OCI-LY1 (cell line): ENCODE measurements around the gene ZNF219.

Experiments used
- H2AFZ ChIP-seq: fragments of 200-600 bp; sonication (generic), shearing (Covaris generic); 2 replicates; pipeline ENCODE4 v1.6.0; 2014; ENCODE audit warnings: antibody characterized with exemption, mild to moderate bottlenecking, low read length
- H3F3A ChIP-seq: fragments of 200-600 bp; sonication (generic), shearing (Covaris generic); 2 replicates; pipeline ENCODE4 v1.6.0; 2014; ENCODE audit warnings: mild to moderate bottlenecking, antibody characterized with exemption, low read length, moderate library complexity; ENCODE audit not compliant: insufficient read depth
- H3K27ac ChIP-seq: fragments of 200-600 bp; sonication (generic); 2 replicates; pipeline ENCODE4 v1.5.1; 2014; ENCODE audit warnings: low read length, mixed run types, mild to moderate bottlenecking, low read depth; ENCODE audit not compliant: poor library complexity, severe bottlenecking
- H3K27me3 ChIP-seq: fragments of 200-600 bp; sonication (generic); 2 replicates; pipeline ENCODE4 v1.6.0; 2014; ENCODE audit warnings: antibody characterized with exemption, mild to moderate bottlenecking, low read length, moderate library complexity; ENCODE audit not compliant: insufficient read depth
- H3K36me3 ChIP-seq: fragments of 200-600 bp; sonication (generic); 2 replicates; pipeline ENCODE4 v1.6.1; 2014; ENCODE audit warnings: mild to moderate bottlenecking, antibody characterized with exemption, low read length, moderate library complexity, mixed read lengths; ENCODE audit not compliant: insufficient read depth
- H3K4me1 ChIP-seq: fragments of 200-600 bp; sonication (generic); 2 replicates; pipeline ENCODE4 v1.5.1; 2014; ENCODE audit warnings: mild to moderate bottlenecking, low read length, moderate library complexity; ENCODE audit not compliant: insufficient read depth, severe bottlenecking
- H3K4me2 ChIP-seq: fragments of 200-600 bp; sonication (generic), shearing (Covaris generic); 2 replicates; pipeline ENCODE4 v1.6.1; 2014; ENCODE audit warnings: low read length
- H3K4me3 ChIP-seq: fragments of 200-600 bp; sonication (generic); 2 replicates; pipeline ENCODE4 v1.5.1; 2014; ENCODE audit warnings: low read length, low read depth, mild to moderate bottlenecking, mixed read lengths; ENCODE audit not compliant: poor library complexity, severe bottlenecking
- H3K79me2 ChIP-seq: fragments of 200-600 bp; shearing (Covaris generic); 2 replicates; pipeline ENCODE4 v1.6.1; 2016; ENCODE audit warnings: mixed run types, low read length, mixed read lengths; ENCODE audit not compliant: insufficient read depth
- H3K9ac ChIP-seq: fragments of 200-600 bp; sonication (generic), shearing (Covaris generic); 2 replicates; pipeline ENCODE4 v1.6.1; 2014; ENCODE audit warnings: mild to moderate bottlenecking, low read length, mixed read lengths
- H3K9me2 ChIP-seq: fragments of 200-600 bp; sonication (generic), shearing (Covaris generic); 2 replicates; pipeline ENCODE4 v1.6.1; 2014; ENCODE audit warnings: low read depth, mild to moderate bottlenecking, low read length, mixed read lengths
- H3K9me3 ChIP-seq: fragments of 200-600 bp; shearing (Covaris generic); 2 replicates; pipeline ENCODE4 v1.6.1; 2014; ENCODE audit warnings: low read length, mixed read lengths
- H4K20me1 ChIP-seq: fragments of 200-600 bp; sonication (generic), shearing (Covaris generic); 2 replicates; pipeline ENCODE4 v1.6.0; 2016; ENCODE audit warnings: mild to moderate bottlenecking, low read length; ENCODE audit not compliant: insufficient read depth
- CTCF ChIP-seq: fragments of 200-600 bp; sonication (generic), shearing (Covaris generic); IDR thresholded peaks from 2 replicates; pipeline ENCODE4 v1.5.1; 2017; ENCODE audit warnings: mild to moderate bottlenecking, antibody characterized with exemption, low read length, moderate library complexity, mixed read lengths
- EZH2 ChIP-seq: fragments of 200-600 bp; sonication (generic), shearing (Covaris generic); IDR thresholded peaks from 2 replicates; pipeline ENCODE4 v1.8.0; 2017; ENCODE audit warnings: borderline replicate concordance, mixed run types, mild to moderate bottlenecking, antibody characterized with exemption, low read length, moderate library complexity, mixed read lengths

Gene ZNF219

GRCh38 chr14:21098892-21099595 is 589 bp upstream of the ZNF219 start:
- Histone ChIP-seq H3K36me3 (no peaks in the 10 kb centered on the region), H3K9me2 (no peaks in the 10 kb centered on the region), H3F3A (no peaks in the 10 kb centered on the region), H3K9me3 (no peaks in the 10 kb centered on the region), H3K79me2 (no peaks in the 10 kb centered on the region), H3K9ac (peak overlapping the region; percentile 49), H3K27ac (no peak overlapping the region), H4K20me1 (no peaks in the 10 kb centered on the region), H3K4me2 (peak overlapping the region; percentile 82), H3K4me3 (peak overlapping the region; percentile 62), H3K27me3 (no peaks in the 10 kb centered on the region), H3K4me1 (peaks cover 16% of the 10 kb centered on the region), H2AFZ (no peak overlapping the region)
- no peak for TF ChIP-seq EZH2
- TF ChIP-seq CTCF: no peak

GRCh38 chr14:21097636-21098075 is 799 bp downstream of the ZNF219 start:
- H3K4me3 ChIP-seq: peak overlapping the region; percentile 20
- H3K27ac ChIP-seq: no peak overlapping the region
- peaks cover 8% of the 10 kb centered on the region for H3K4me1 ChIP-seq
- no peaks in the 10 kb centered on the region for H3K9me2 ChIP-seq
- no peaks in the 10 kb centered on the region for H4K20me1 ChIP-seq
- H3K9me3 ChIP-seq: no peaks in the 10 kb centered on the region
- no peaks in the 10 kb centered on the region for H3K27me3 ChIP-seq
- TF ChIP-seq CTCF (no peak), EZH2 (no peak)
- no peak overlapping the region for H2AFZ ChIP-seq
- no peak overlapping the region for H3K9ac ChIP-seq
- H3F3A ChIP-seq: no peaks in the 10 kb centered on the region
- no peaks in the 10 kb centered on the region for H3K79me2 ChIP-seq
- no peak overlapping the region for H3K4me2 ChIP-seq
- no peaks in the 10 kb centered on the region for H3K36me3 ChIP-seq

- peak overlapping the region; percentile 20 for H3K4me3 ChIP-seq
- no peaks in the 10 kb centered on the region for H3K79me2 ChIP-seq
- H3K4me1 ChIP-seq: peaks cover 9% of the 10 kb centered on the region
- no peaks in the 10 kb centered on the region for H3K9me3 ChIP-seq
- no peaks in the 10 kb centered on the region for H4K20me1 ChIP-seq
- no peak overlapping the region for H3K4me2 ChIP-seq
- no peaks in the 10 kb centered on the region for H3K9me2 ChIP-seq
- H3K27ac ChIP-seq: no peak overlapping the region
- no peaks in the 10 kb centered on the region for H3F3A ChIP-seq
- no peak overlapping the region for H2AFZ ChIP-seq
- H3K36me3 ChIP-seq: no peaks in the 10 kb centered on the region
- no peak overlapping the region for H3K9ac ChIP-seq
- no peaks in the 10 kb centered on the region for H3K27me3 ChIP-seq
- TF ChIP-seq EZH2: no peak
- TF ChIP-seq CTCF: no peak
Measured at GRCh38 chr14:21096978-21097635, 1.3 kb downstream of the ZNF219 start.
